Thyroid gland (tissue), 4 donors: Measurements from ENCODE around the gene KLHL36.

Source experiments
- CTCF ChIP-seq, 6 experiments: fragments of 200-600 bp in 3 of 6; fragments of 450-650 bp in 3 of 6; sonication (generic) in 3 of 6; IDR thresholded peaks; one replicate each; pipeline ENCODE4 v1.5.1; 2016 to 2019; ENCODE audit warnings: antibody characterized with exemption in 6 of 6, mild to moderate bottlenecking in 2 of 6, inconsistent platforms in 1 of 6, moderate library complexity in 1 of 6
- POLR2A ChIP-seq, 2 donors: fragments of 450-650 bp; IDR thresholded peaks; one replicate each; pipeline ENCODE4 v1.6.1; 2017; ENCODE audit warnings: antibody characterized with exemption in 2 of 2, mild to moderate bottlenecking in 2 of 2, moderate library complexity in 1 of 2

GRCh38 chr16:84604477-84605013 is 43.8 kb upstream of the KLHL36 start:
- no peak for TF ChIP-seq CTCF (IDR thresholded peaks at IDR 0.05)
- no peak for TF ChIP-seq POLR2A (IDR thresholded peaks at IDR 0.05)
